ACC112 (cell line): ENCODE data around the gene GRID2.

Source experiments
- H2AFZ ChIP-seq: fragments of 200-600 bp; sonication (generic); one replicate; pipeline ENCODE4 v1.6.0; 2017; ENCODE audit warnings: antibody characterized with exemption, low read length; ENCODE audit not compliant: unreplicated experiment
- H3K27ac ChIP-seq: fragments of 200-600 bp; sonication (generic); 2 replicates; pipeline ENCODE4 v1.5.1; 2014; ENCODE audit warnings: low read depth, mild to moderate bottlenecking, antibody characterized with exemption, low read length, moderate library complexity
- H3K27me3 ChIP-seq: fragments of 200-600 bp; sonication (generic); 2 replicates; pipeline ENCODE4 v1.6.1; 2014; ENCODE audit warnings: mild to moderate bottlenecking, antibody characterized with exemption, low read length, moderate library complexity, mixed read lengths; ENCODE audit not compliant: insufficient read depth
- H3K36me3 ChIP-seq: fragments of 200-600 bp; sonication (generic); 2 replicates; pipeline ENCODE4 v1.6.1; 2016; ENCODE audit warnings: mild to moderate bottlenecking, antibody characterized with exemption, low read length, moderate library complexity, mixed read lengths; ENCODE audit not compliant: insufficient read depth
- H3K4me1 ChIP-seq: fragments of 200-600 bp; sonication (generic); one replicate; pipeline ENCODE4 v1.6.1; 2016; ENCODE audit warnings: low read length, mixed read lengths; ENCODE audit not compliant: insufficient read depth, unreplicated experiment, control insufficient read depth
- H3K4me3 ChIP-seq: fragments of 200-600 bp; sonication (generic); 2 replicates; pipeline ENCODE4 v1.5.1; 2014; ENCODE audit warnings: mild to moderate bottlenecking, low read depth, low read length
- H3K79me2 ChIP-seq: fragments of 200-600 bp; sonication (generic); one replicate; pipeline ENCODE4 v1.6.0; 2016; ENCODE audit warnings: low read length; ENCODE audit not compliant: control insufficient read depth, unreplicated experiment, insufficient read depth

Gene GRID2

DNA sequence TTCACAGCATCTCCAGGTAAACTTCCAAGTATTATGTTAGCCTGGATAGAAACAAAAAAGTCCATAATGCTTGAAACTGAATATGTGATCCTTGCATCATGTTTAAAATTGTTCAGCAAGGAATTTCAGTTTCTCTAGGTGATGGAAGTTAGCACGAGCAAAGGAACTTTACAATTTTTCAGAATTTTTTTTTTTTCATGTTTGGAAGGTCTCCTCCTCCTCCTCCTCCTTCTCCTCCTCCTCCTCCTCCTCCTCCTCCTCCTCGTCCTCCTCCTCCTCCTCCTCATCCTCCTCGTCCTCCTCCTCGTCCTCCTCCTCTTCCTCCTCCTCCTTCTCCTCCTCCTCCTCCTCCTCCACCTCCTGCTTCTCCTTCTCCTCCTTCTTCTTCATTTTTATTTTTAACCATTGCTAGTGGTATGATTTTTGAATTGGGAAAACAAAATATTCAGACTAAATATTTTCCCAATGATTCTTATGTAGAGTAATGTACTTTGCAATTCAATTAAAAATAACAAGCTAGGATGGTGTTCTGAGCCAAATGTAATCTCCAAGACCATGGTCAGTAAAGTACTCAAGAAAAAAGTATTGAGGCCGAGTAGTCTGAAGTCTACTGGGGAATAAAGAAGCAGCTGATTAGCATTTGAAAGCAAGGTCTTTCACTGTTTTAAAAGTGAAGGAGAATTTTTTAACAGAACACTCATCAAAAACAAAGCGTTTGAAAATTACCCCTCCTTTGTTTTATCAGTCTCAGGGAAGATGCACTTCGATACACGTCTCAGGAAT lies 1103.9 kb downstream of the GRID2 start:
- Histone ChIP-seq H3K4me1 (no peaks in the 10 kb centered on the region), H3K79me2 (no peaks in the 10 kb centered on the region), H3K4me3 (no peak overlapping the region), H3K36me3 (no peaks in the 10 kb centered on the region), H3K27ac (no peak overlapping the region), H3K27me3 (no peaks in the 10 kb centered on the region), H2AFZ (no peak overlapping the region)

DNA sequence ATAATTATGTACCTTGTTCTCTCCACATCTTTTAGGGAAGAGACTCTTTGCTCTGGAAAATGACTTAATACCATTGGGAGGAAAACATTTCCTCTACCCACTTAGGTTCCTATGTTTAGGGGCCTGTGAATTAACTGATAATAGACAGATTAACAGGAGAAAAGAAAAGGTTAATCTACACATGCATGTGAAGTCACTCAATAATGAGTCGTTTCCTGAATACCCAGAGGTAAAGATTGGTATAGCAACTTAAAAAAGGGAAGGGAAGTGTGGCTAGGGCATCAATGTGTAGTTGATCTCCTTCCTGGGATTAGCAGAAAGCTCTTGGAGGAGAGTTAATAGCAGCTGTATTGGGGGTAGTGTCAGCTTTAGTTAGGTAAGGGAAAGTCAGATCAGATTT lies 1105.3 kb downstream of the GRID2 start:
- no peak overlapping the region for H2AFZ ChIP-seq
- H3K4me3 ChIP-seq: no peak overlapping the region
- H3K27me3 ChIP-seq: no peaks in the 10 kb centered on the region

DNA sequence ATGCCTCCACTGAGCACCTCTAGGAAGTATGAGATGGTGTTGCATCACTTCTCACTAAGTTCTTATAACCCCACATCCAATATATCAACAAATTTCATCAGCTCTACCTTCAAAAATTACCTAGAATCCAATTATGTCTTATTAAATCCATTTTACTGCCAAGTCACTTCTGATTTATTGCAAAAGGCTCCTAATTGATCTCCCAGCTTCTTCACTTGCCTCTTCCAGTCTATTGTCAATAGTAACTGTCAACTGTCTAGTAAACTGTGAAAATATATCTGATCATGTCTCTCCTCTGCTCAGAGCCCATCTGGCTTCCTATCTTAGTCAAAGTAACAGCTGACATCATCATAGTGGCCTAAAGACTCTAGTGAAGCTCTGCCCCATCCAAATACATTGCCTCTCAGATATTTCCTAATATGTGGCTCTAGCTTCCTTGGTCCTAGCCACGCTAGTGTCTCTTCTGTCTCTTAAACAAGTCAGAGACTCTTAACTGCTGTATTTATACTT lies 1110.3 kb downstream of the GRID2 start:
- no peaks in the 10 kb centered on the region for H3K4me1 ChIP-seq
- no peaks in the 10 kb centered on the region for H3K79me2 ChIP-seq
- no peak overlapping the region for H3K27ac ChIP-seq
- H3K27me3 ChIP-seq: no peaks in the 10 kb centered on the region
- H3K4me3 ChIP-seq: no peak overlapping the region
- no peak overlapping the region for H2AFZ ChIP-seq
- H3K36me3 ChIP-seq: no peaks in the 10 kb centered on the region

More for the DNA sequence above, 1105.3 kb downstream of the GRID2 start:
- no peaks in the 10 kb centered on the region for H3K79me2 ChIP-seq
- H3K36me3 ChIP-seq: no peaks in the 10 kb centered on the region
- no peaks in the 10 kb centered on the region for H3K4me1 ChIP-seq
- H3K27ac ChIP-seq: no peak overlapping the region

DNA sequence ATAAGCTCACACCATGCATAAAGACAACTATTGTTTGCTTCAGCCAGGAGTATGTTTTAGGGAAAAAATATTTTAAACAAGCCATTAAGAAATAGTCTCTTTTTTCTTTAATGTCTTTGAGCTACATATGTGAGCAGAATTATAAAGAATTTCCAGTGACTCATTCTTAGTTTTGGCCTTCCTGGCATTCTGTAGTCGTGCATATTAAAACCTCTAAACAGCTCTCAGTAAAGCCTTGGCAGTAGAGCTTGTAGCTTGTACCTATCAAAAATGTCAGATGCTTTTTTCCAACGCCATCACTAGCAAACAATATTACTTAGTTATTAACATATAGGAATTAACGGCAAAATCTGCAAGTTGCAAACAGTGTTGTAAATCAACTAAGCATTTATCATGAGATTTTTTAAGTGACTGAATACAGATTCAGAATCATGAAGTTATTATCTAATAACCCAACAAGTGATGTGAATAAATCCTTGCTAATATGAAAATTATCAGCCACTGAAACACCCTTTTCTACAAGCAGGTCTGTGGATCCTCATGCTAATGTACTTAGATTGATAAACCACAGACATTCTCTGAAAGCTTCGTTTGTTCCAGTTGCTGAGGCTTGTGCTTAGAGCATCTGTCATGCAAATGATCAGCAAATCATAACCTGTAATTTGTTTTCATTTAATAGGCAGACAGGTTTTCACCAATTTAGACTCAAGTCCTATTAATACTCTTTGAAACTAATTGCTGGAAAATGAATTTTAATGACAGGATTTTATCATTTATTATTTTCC lies 1112.8 kb downstream of the GRID2 start:
- H3K4me3 ChIP-seq: no peak overlapping the region

DNA sequence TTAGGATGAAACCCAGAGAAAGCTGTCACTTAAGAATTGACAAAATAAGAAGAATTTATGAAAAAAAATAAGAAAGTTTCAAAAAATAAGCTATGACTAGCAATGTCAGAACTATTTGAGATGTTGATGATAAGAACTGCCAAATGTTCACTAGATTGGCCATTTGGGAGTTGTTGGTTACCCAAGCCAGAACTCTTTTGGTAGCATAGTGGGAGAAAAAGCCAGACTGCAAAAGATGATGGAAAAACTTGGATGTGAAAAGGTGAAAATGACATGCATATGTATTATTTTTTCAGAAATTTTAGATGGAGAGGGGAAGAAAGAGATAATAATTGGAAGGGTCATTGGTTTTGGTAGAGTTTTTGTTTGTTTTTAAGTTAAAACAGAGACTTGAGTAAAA lies 1127.6 kb downstream of the GRID2 start:
- Histone ChIP-seq H3K27me3 (no peaks in the 10 kb centered on the region), H3K4me1 (no peaks in the 10 kb centered on the region), H3K79me2 (no peaks in the 10 kb centered on the region), H3K27ac (no peak overlapping the region), H3K4me3 (no peak overlapping the region), H2AFZ (no peak overlapping the region), H3K36me3 (no peaks in the 10 kb centered on the region)

More for the DNA sequence above, 1112.8 kb downstream of the GRID2 start:
- Histone ChIP-seq H3K79me2 (no peaks in the 10 kb centered on the region), H3K27ac (no peak overlapping the region), H3K27me3 (no peaks in the 10 kb centered on the region), H2AFZ (no peak overlapping the region), H3K4me1 (no peaks in the 10 kb centered on the region), H3K36me3 (no peaks in the 10 kb centered on the region)

DNA sequence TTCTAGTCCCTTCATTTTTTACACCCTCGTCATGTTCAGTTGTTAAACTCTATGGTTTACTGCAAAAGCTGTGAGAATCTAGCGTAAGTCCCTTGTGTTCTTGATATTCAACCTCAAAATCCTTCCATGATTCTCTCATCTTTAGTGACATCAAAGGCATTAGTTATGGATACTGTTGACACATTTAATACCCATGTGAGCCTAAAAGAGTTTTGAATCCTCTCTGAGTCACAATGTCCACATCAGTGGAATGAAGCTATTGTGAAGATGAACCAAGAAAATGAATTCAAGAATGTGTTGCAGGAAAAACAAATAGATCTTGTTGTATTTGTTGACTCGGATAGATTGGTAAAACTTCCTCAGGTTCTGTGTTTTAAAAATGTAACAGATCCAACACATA lies 1130.1 kb downstream of the GRID2 start:
- H3K36me3 ChIP-seq: no peaks in the 10 kb centered on the region
- H3K79me2 ChIP-seq: no peaks in the 10 kb centered on the region
- H3K4me3 ChIP-seq: no peak overlapping the region
- H3K27me3 ChIP-seq: no peaks in the 10 kb centered on the region
- H3K27ac ChIP-seq: no peak overlapping the region
- no peak overlapping the region for H2AFZ ChIP-seq
- no peaks in the 10 kb centered on the region for H3K4me1 ChIP-seq

DNA sequence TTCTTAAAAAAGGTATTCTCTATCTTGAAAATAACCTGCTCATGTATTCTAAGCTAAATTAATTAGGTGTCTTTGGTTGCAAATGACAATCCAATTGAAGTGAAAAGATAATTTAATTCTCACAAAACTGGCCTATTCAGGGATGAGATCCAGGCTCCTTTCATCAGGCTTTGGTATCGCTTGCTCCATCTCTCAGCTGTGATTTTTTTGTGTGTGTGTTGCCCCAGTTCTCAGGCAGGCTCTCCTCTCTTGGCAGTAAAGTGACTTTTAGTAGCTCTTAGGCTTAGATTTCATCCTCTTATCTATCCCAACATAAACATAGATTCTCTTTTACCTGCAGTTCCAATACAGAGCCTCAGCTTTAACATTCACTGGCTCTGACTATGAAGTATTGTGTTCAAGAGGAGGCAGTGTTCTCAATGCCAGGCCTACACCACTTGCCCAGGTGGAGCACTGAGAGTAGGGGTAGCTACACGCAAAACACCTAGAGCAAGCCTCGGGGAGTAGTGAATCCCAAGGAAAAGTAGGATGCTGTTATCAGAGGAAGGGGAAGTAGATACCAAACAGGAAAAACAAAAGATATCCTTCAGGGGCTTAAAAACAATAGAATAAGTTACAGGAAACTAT lies 1132.3 kb downstream of the GRID2 start:
- Histone ChIP-seq H3K79me2 (no peaks in the 10 kb centered on the region), H2AFZ (no peak overlapping the region), H3K36me3 (no peaks in the 10 kb centered on the region), H3K4me3 (no peak overlapping the region), H3K27ac (no peak overlapping the region), H3K27me3 (no peaks in the 10 kb centered on the region), H3K4me1 (no peaks in the 10 kb centered on the region)

DNA sequence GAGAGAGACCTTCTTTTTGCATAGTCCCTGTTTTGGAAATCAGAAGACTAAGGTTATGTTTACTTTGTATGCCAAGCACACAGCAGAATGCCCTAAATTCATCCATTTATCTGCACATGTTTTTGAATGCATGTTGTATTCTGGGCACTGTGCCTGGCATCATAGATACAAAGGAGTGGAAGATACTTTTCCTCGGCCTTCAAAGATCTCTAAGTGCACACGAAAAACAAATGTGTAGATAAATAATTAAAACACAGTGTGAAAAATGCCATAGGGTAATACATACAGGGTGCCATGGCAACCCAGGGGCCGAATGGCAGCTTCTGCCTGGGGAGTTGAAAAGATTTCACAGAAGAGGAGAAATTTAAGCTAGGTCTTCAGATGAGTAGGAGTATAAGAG lies 1134.2 kb downstream of the GRID2 start:
- Histone ChIP-seq H3K4me3 (no peak overlapping the region), H3K36me3 (no peaks in the 10 kb centered on the region), H3K4me1 (no peaks in the 10 kb centered on the region), H2AFZ (no peak overlapping the region), H3K27me3 (no peaks in the 10 kb centered on the region), H3K27ac (no peak overlapping the region), H3K79me2 (no peaks in the 10 kb centered on the region)

DNA sequence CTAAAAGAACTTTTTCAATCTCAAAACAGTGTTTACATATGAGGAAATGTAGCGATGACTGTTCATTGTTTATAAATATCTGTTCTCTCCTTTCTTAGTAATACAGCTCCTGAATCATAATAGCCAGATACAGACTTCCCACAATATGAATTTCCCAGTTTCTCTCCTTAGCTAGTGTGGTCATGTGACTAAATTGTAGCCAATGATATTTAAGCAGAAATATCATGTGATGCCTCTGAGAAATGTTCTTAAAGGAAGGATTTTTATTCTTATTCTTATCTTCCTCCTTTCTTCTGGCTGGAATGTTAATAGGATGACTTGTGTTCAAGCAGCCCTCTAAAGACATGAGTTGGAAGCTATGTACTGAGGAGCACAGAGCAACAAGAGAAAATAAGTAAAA lies 1141.1 kb downstream of the GRID2 start:
- H3K27ac ChIP-seq: no peak overlapping the region
- H3K27me3 ChIP-seq: no peaks in the 10 kb centered on the region
- H2AFZ ChIP-seq: no peak overlapping the region
- H3K79me2 ChIP-seq: no peaks in the 10 kb centered on the region
- H3K4me1 ChIP-seq: no peaks in the 10 kb centered on the region
- H3K4me3 ChIP-seq: no peak overlapping the region
- no peaks in the 10 kb centered on the region for H3K36me3 ChIP-seq

DNA sequence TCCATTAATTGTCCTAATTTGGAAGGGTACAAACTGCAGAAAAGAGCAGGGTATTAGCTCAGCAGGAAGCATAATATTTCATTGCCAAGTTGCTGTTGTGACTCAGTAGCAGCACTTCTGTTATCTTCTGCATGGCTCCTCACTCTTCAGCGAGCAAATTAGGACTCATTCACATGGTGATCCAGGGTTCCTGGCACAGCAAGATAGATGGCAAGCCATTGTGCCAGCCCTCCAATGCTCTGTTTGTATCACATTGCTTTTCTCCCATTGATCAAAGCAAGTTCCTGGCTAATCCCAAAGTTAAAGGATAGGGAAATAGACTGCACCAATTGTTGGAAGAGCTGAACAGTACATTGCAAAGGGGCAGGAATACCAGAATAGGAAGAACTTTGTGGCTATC lies 1142.3 kb downstream of the GRID2 start:
- H3K27me3 ChIP-seq: no peaks in the 10 kb centered on the region
- no peak overlapping the region for H2AFZ ChIP-seq
- H3K27ac ChIP-seq: no peak overlapping the region
- H3K79me2 ChIP-seq: no peaks in the 10 kb centered on the region
- no peaks in the 10 kb centered on the region for H3K4me1 ChIP-seq
- no peaks in the 10 kb centered on the region for H3K36me3 ChIP-seq
- H3K4me3 ChIP-seq: no peak overlapping the region
